Sigmoid colon (tissue), 4 donors: ENCODE data around the gene ABCD2.

Source experiments
- CTCF ChIP-seq, 4 experiments: fragments of 450-650 bp in 3 of 4; fragments of 200-600 bp in 1 of 4; IDR thresholded peaks; one replicate each; pipeline ENCODE4 v1.5.1; 2016 to 2019; ENCODE audit warnings: antibody characterized with exemption in 4 of 4, mild to moderate bottlenecking in 3 of 4, moderate library complexity in 2 of 4
- POLR2A ChIP-seq, 2 donors: fragments of 450-650 bp; IDR thresholded peaks; one replicate each; pipeline ENCODE4 v1.6.1; 2016; ENCODE audit warnings: antibody characterized with exemption in 2 of 2, mild to moderate bottlenecking in 2 of 2, moderate library complexity in 2 of 2
- POLR2AphosphoS5 ChIP-seq, 4 donors: sonication (generic); formaldehyde crosslinking; IDR thresholded peaks; one replicate each; pipeline ENCODE4 v1.6.1; 2017; ENCODE audit warnings: antibody characterized with exemption in 4 of 4

GRCh38 chr12:39587225-39587624 lies 32.4 kb downstream of the ABCD2 start:
- TF ChIP-seq CTCF (IDR thresholded peaks at IDR 0.05) (no peak), POLR2A (IDR thresholded peaks at IDR 0.05) (no peak), POLR2AphosphoS5 (IDR thresholded peaks at IDR 0.05) (no peak)
